ENCODE data around the gene GBX1. TPM values are rescaled to one million over a fixed set of nuclear protein-coding genes. Genes with fewer than 3 reads are reported as not detected.

GBX1 gene
- total and polyA plus RNA-seq, 2 of the 4 experiments (the other 2 are of a cell fraction) = not detected

GRCh38 chr7:151137791-151138152, 29.7 kb downstream of the GBX1 start:
- Histone ChIP-seq H2BK120ac (ENCODE audit: low read depth, low read length) (no peak overlapping the region), H3K9me3 (ENCODE audit: control insufficient read depth, insufficient read depth, low read length) (no peaks in the 10 kb centered on the region), H3K56ac (ENCODE audit: extremely low read depth, insufficient read depth, low read length) (no peak overlapping the region), H3K4me3 (ENCODE audit: insufficient read depth, low read depth, low read length) (no peak overlapping the region), H3K27me3 (ENCODE audit: control insufficient read depth, insufficient read depth, low read length) (no peaks in the 10 kb centered on the region), H3K36me3 (ENCODE audit: control insufficient read depth, insufficient read depth, low read length) (peaks cover 76% of the 10 kb centered on the region), H2BK5ac (ENCODE audit: low read depth, low read length, poor library complexity, severe bottlenecking) (no peak overlapping the region), H2BK15ac (ENCODE audit: low read depth, low read length) (no peak overlapping the region), H3K18ac (ENCODE audit: low read depth, low read length) (no peak overlapping the region), H3K14ac (replicated peaks; ENCODE audit: low read depth, low read length) (no peak overlapping the region), H3K4me1 (ENCODE audit: control insufficient read depth, insufficient read depth, low read length) (no peaks in the 10 kb centered on the region), H4K5ac (ENCODE audit: low read depth, low read length) (no peak overlapping the region), H3K23ac (ENCODE audit: low read depth, low read length) (no peak overlapping the region), H2AK9ac (replicated peaks; ENCODE audit: low read depth, low read length, poor library complexity) (no peak overlapping the region), H3K27ac (ENCODE audit: insufficient read depth, low read length) (no peak overlapping the region), H2AK5ac (ENCODE audit: low read depth, low read length) (no peak overlapping the region), H2AFZ (replicated peaks; ENCODE audit: low read length, poor library complexity) (no peak overlapping the region), H4K91ac (ENCODE audit: insufficient read depth, low read depth, low read length) (no peak overlapping the region), H3K9me1 (ENCODE audit: insufficient read depth, low read length) (no peaks in the 10 kb centered on the region; the same call in 1 of the 2 replicates), H4K8ac (ENCODE audit: low read depth in 2 of 2, low read length in 2 of 2) (no peak overlapping the region), H3K9ac (ENCODE audit: low read depth, low read length) (no peak overlapping the region), H2BK20ac (ENCODE audit: low read depth, low read length) (no peak overlapping the region), H4K20me1 (ENCODE audit: insufficient read depth, low read length) (peaks cover 3% of the 10 kb centered on the region; the same call in 1 of the 2 replicates), H3K4me2 (ENCODE audit: low read depth, low read length) (no peak overlapping the region), H3K79me1 (ENCODE audit: low read depth in 1 of 2, low read length in 2 of 2) (peaks cover 0 to 4% of the 10 kb centered on the region in 2 experiments; a peak in 2 of 4 replicates), H3K4ac (ENCODE audit: low read depth, low read length) (no peak overlapping the region)
- DNase-seq (no peak), ATAC-seq (ENCODE audit: low read depth) (no peak)
- WGBS, 2 experiments (ENCODE audit: extremely low coverage in 2 of 2, insufficient read length in 1 of 2) = 60% methylated on average over 2 of the region's 11 CpGs; no CpG with 5 or more reads in 1 of the 2 experiments
- dilution Hi-C loops (cut with HindIII; ENCODE audit: low sequenced_read_pairs, unreplicated experiment) = no loop called here
- intact Hi-C loops (cut with micrococcal nuclease) = no loop called here
- BruUV-seq (replicated peaks) = no TSS peak
- CTCF ChIA-PET = no interaction called here
- POLR2A ChIA-PET (ENCODE audit: unreplicated experiment) = no interaction called here
- in situ Hi-C loops (cut with MboI; ENCODE audit: low sequenced_read_pairs) = no loop called here
- TF ChIP-seq NFE2L2 (IDR thresholded peaks at IDR 0.05; ENCODE audit: low read depth, low read length) = no peak
- TF ChIP-seq RFX5 (IDR thresholded peaks at IDR 0.05; ENCODE audit: low read depth, low read length) = no peak
- TF ChIP-seq MXI1 (IDR thresholded peaks at IDR 0.05; ENCODE audit: borderline replicate concordance, low read depth, low read length) = no peak
- no peak for TF ChIP-seq POLR2A (IDR thresholded peaks at IDR 0.05; ENCODE audit: low read depth, low read length)
- TF ChIP-seq RAD21 (IDR thresholded peaks at IDR 0.05; ENCODE audit: low read length) = no peak
- TF ChIP-seq CTCF (conservative IDR thresholded peaks at IDR 0.05; ENCODE audit: low read depth, low read length) = no peak
- TF ChIP-seq MAFK (IDR thresholded peaks at IDR 0.05; ENCODE audit: low read depth, low read length) = no peak
